Erythroblast (primary cell): ENCODE results near the gene ZNF487.

Experiments
- GATA1 ChIP-seq: IDR thresholded peaks from 2 replicates; pipeline ENCODE4 v1.6.1; 2011; ENCODE audit warnings: low read depth, mild to moderate bottlenecking, control low read depth, low read length, moderate library complexity
- POLR2A ChIP-seq: IDR thresholded peaks from 2 replicates; pipeline ENCODE4 v1.6.1; 2011; ENCODE audit warnings: mild to moderate bottlenecking, low read length

DNA sequence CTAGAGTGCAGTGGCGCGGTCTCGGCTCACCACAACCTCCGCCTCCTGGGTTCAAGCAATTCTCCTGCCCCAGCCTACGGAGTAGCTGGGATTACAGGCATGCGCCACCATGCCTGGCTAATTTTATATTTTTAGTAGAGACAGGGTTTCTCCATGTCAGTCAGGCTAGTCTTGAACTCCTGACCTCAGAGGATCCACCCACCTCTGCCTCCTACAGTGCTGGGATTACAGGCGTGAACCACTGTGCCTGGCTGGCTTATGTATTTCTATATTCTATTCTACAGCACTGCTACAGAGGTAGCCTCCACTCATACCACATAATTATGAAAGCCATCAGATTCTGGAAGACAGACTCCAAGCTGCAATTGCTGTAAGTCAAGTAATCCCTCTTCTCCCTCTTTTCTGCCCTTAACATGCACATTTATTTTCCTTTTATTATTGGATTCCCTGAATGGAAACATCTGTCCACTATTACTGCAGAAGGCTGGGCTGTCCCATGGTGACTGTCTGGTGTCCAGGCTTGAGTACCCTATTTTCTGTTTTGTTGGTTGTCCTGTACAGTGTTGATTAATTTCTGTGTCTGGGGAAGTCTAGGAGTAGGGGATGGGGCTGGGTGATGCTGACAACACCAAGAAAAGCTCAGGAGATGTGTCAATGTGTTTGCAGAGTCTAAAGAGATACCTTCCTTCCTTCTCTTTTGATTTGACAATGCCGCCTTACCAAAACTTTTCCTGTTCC, 5.8 kb upstream of the ZNF487 start:
- TF ChIP-seq POLR2A, result no peak
- no peak for TF ChIP-seq GATA1
